Loucy (cell line): ENCODE measurements around the gene CGN.

Source experiments
- H2AFZ ChIP-seq: fragments of 200-600 bp; sonication (generic); 2 replicates; pipeline ENCODE4 v1.6.0; 2016; ENCODE audit warnings: antibody characterized with exemption, mild to moderate bottlenecking, low read length, moderate library complexity
- H3F3A ChIP-seq: fragments of 200-600 bp; 2 replicates; pipeline ENCODE4 v1.6.0; 2016; ENCODE audit warnings: antibody characterized with exemption, low read depth, mild to moderate bottlenecking
- H3K27me3 ChIP-seq: fragments of 200-600 bp; sonication (generic); 2 replicates; pipeline ENCODE4 v1.6.1; 2014; ENCODE audit warnings: low read length, mild to moderate bottlenecking; ENCODE audit not compliant: insufficient read depth, poor library complexity, severe bottlenecking
- H3K36me3 ChIP-seq: fragments of 200-600 bp; sonication (generic); 2 replicates; pipeline ENCODE4 v1.6.1; 2016; ENCODE audit warnings: low read length; ENCODE audit not compliant: insufficient read depth
- H3K4me1 ChIP-seq: fragments of 200-600 bp; sonication (generic); 2 replicates; pipeline ENCODE4 v1.5.1; 2014; ENCODE audit warnings: low read length, mild to moderate bottlenecking; ENCODE audit not compliant: insufficient read depth, poor library complexity, severe bottlenecking
- H3K4me2 ChIP-seq: fragments of 200-600 bp; sonication (generic); 2 replicates; pipeline ENCODE4 v1.6.0; 2014; ENCODE audit warnings: antibody characterized with exemption, low read length, low read depth, mild to moderate bottlenecking; ENCODE audit not compliant: poor library complexity, severe bottlenecking
- H3K4me3 ChIP-seq: fragments of 200-600 bp; sonication (generic); 2 replicates; pipeline ENCODE4 v1.5.1; 2014; ENCODE audit warnings: low read length, mild to moderate bottlenecking, mixed read lengths; ENCODE audit not compliant: poor library complexity, severe bottlenecking
- H3K79me2 ChIP-seq: fragments of 200-600 bp; sonication (generic); 2 replicates; pipeline ENCODE4 v1.6.1; 2014; ENCODE audit warnings: low read length; ENCODE audit not compliant: insufficient read depth
- H3K9ac ChIP-seq: fragments of 200-600 bp; sonication (generic); 2 replicates; pipeline ENCODE4 v1.6.0; 2014; ENCODE audit warnings: mild to moderate bottlenecking, low read depth, low read length, moderate library complexity; ENCODE audit not compliant: poor library complexity, severe bottlenecking
- H3K9me2 ChIP-seq: fragments of 200-600 bp; sonication (generic); replicated peaks from 2 replicates; pipeline ENCODE4 v1.6.1; 2016; ENCODE audit warnings: low read depth, low read length, mixed read lengths
- H3K9me3 ChIP-seq: fragments of 200-600 bp; sonication (generic); 2 replicates; pipeline ENCODE4 v1.6.1; 2014; ENCODE audit warnings: mild to moderate bottlenecking, antibody characterized with exemption, low read length, low read depth; ENCODE audit not compliant: insufficient read depth
- H4K20me1 ChIP-seq: fragments of 200-600 bp; sonication (generic); 2 replicates; pipeline ENCODE4 v1.6.0; 2014; ENCODE audit warnings: antibody characterized with exemption, low read length, mild to moderate bottlenecking; ENCODE audit not compliant: insufficient read depth, poor library complexity, severe bottlenecking
- CTCF ChIP-seq: fragments of 200-600 bp; sonication (generic); conservative IDR thresholded peaks from 2 replicates; pipeline ENCODE4 v1.5.1; 2014; ENCODE audit warnings: mild to moderate bottlenecking, antibody characterized with exemption, low read length
- EZH2phosphoT487 ChIP-seq: fragments of 200-600 bp; IDR thresholded peaks from 2 replicates; pipeline ENCODE4 v1.6.1; 2018; ENCODE audit warnings: antibody characterized with exemption, mild to moderate bottlenecking, moderate library complexity, borderline replicate concordance

CGN gene

DNA sequence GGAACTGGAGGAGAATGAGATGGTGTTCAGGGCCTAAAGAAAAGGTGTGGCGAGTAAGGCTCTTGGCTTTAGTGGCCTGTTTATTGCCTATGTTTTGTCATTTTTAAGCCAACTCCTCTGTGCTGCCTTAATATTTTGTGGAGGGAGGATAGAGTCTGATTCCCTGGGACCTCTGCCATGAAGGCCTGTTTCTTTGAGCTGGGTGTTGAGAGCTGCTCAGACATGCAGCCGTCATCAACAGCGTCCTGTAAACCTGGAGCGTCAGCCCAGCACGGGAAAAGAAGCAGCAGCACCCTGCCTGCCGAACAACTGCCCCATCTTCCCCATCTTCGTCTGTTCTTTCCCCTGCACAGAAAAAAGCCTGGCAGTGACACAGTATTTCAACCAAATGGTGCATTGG lies 73.6 kb downstream of the CGN start:
- no peak overlapping the region for H3K9ac ChIP-seq
- H3K4me3 ChIP-seq, result no peak overlapping the region
- no peaks in the 10 kb centered on the region for H4K20me1 ChIP-seq
- H3K4me2 ChIP-seq, result no peak overlapping the region
- no peak overlapping the region for H2AFZ ChIP-seq
- H3K27me3 ChIP-seq, result no peaks in the 10 kb centered on the region
- no peaks in the 10 kb centered on the region for H3K4me1 ChIP-seq
- no peaks in the 10 kb centered on the region for H3F3A ChIP-seq
- no peaks in the 10 kb centered on the region for H3K9me3 ChIP-seq
- H3K79me2 ChIP-seq, result no peaks in the 10 kb centered on the region
- no peaks in the 10 kb centered on the region for H3K36me3 ChIP-seq
- H3K9me2 ChIP-seq, result no peaks in the 10 kb centered on the region
- no peak for TF ChIP-seq CTCF
- no peak for TF ChIP-seq EZH2phosphoT487

DNA sequence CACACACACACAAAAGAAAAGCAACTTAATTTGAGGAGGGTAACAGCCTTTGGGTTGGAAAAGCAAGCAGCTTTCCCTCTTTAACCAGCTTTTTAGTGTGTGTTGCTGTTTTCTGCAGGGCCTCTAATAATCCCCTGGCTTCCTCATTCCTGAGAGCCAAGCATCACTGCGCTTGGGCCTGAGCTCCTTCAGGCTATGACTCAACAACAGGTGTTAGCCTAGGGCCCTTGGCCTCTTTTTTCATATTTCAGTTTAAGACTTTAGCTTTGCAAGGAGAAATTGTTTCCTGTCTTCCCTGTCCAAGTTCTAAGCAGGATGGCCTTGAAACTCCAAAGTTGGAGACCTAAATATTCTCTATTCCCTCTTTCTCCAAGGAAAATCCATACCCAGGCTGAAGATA lies 74.4 kb downstream of the CGN start:
- Histone ChIP-seq H3K4me2 (no peak overlapping the region), H3K79me2 (no peaks in the 10 kb centered on the region), H3K4me3 (no peak overlapping the region), H2AFZ (no peak overlapping the region), H3K9me3 (no peaks in the 10 kb centered on the region), H3K36me3 (no peaks in the 10 kb centered on the region), H3K4me1 (no peaks in the 10 kb centered on the region), H3F3A (no peaks in the 10 kb centered on the region), H4K20me1 (no peaks in the 10 kb centered on the region), H3K9me2 (no peaks in the 10 kb centered on the region), H3K27me3 (no peaks in the 10 kb centered on the region), H3K9ac (no peak overlapping the region)
- TF ChIP-seq CTCF (no peak), EZH2phosphoT487 (no peak)
